GM12878 (cell line): ENCODE results near the gene PVALEF. TPM values are rescaled to one million over a fixed set of nuclear protein-coding genes. Genes with fewer than 3 reads are reported as not detected.

Experiments
- ATAC-seq: fragments of 200-7000 bp; cut with Tn5 transposase; 3 replicates; pipeline ENCODE4 v1.9.1; 2020; ENCODE audit warnings: mild to moderate bottlenecking, moderate library complexity
- BruUV-seq: library from RNA; stranded (reverse); fragments of 400-500 nt; replicated peaks from 2 replicates; lab custom pipeline; 2021; lab: Mats Ljungman, UMichigan
- CTCF ChIA-PET: fragments of 300-600 bp; sonication (Branson Sonifier 250); formaldehyde crosslinking; extraction: SDS; loops from one replicate; lab custom pipeline; 2021; ENCODE audit warnings: inconsistent platforms; lab: Yijun Ruan, JAX
- POLR2A ChIA-PET: fragments of 350-600 bp; formaldehyde crosslinking; extraction: SDS; loops from one replicate; lab custom pipeline; 2021; ENCODE audit warnings: inconsistent platforms; lab: Charles Lee
- RAD21 ChIA-PET: fragments of 300-600 bp; sonication (Branson Sonifier 250); formaldehyde crosslinking; loops from one replicate; lab custom pipeline; 2023; ENCODE audit warnings: antibody characterized with exemption; ENCODE audit not compliant: unreplicated experiment; lab: Charles Lee
- SMC1A ChIA-PET: fragments of 300-600 bp; sonication (Branson Sonifier 250); formaldehyde crosslinking; loops from one replicate; lab custom pipeline; 2023; ENCODE audit not compliant: unreplicated experiment, uncharacterized antibody; lab: Charles Lee
- DNase-seq: peaks from one replicate; pipeline ENCODE4 v3.0.0-alpha.2; 2011; ENCODE audit warnings: low read depth, low spot score
- FAIRE-seq: peaks from 3 replicates; lab custom pipeline; 2011; peaks lifted over from hg19 to GRCh38; lab: Jason Lieb, UNC
- H2AFZ ChIP-seq: 2 replicates; pipeline ENCODE4 v1.6.0; 2011; ENCODE audit warnings: low read depth, low read length, control low read depth; ENCODE audit not compliant: control insufficient read depth
- H3K27ac ChIP-seq: 2 replicates; pipeline ENCODE4 v1.5.1; 2011; ENCODE audit warnings: control low read depth; ENCODE audit not compliant: control insufficient read depth, insufficient read depth
- H3K27me3 ChIP-seq, 2 experiments: replicated peaks in 1 of 2; 2 replicates each; pipeline versions ENCODE4 v1.6.0 to v1.6.1; 2011; ENCODE audit warnings: low read length in 1 of 2; ENCODE audit not compliant: control insufficient read depth in 2 of 2, insufficient read depth in 2 of 2
- H3K36me3 ChIP-seq, 2 experiments: 2 replicates each; pipeline ENCODE4 v1.5.1; 2011; ENCODE audit warnings: low read length in 1 of 2; ENCODE audit not compliant: control insufficient read depth in 2 of 2, insufficient read depth in 2 of 2
- H3K4me1 ChIP-seq: 2 replicates; pipeline ENCODE4 v1.6.1; 2011; ENCODE audit warnings: mild to moderate bottlenecking, low read length, moderate library complexity, mixed read lengths; ENCODE audit not compliant: control insufficient read depth, insufficient read depth
- H3K4me2 ChIP-seq: 2 replicates; pipeline ENCODE4 v1.6.0; 2011; ENCODE audit warnings: control low read depth; ENCODE audit not compliant: control insufficient read depth, insufficient read depth
- H3K4me3 ChIP-seq: fragments of 200-600 bp; sonication (generic); 2 replicates; pipeline ENCODE4 v1.5.1; 2016
- H3K79me2 ChIP-seq: 2 replicates; pipeline ENCODE4 v1.6.0; 2011; ENCODE audit warnings: low read length; ENCODE audit not compliant: control insufficient read depth, insufficient read depth
- H3K9ac ChIP-seq: 2 replicates; pipeline ENCODE4 v1.8.0; 2011; ENCODE audit warnings: low read length, control low read depth, mixed read lengths; ENCODE audit not compliant: control insufficient read depth, insufficient read depth
- H3K9me3 ChIP-seq: replicated peaks from 3 replicates; pipeline ENCODE4 v1.5.1; 2011; ENCODE audit warnings: mild to moderate bottlenecking, low read length; ENCODE audit not compliant: control insufficient read depth, insufficient read depth
- H4K20me1 ChIP-seq: 2 replicates; pipeline ENCODE4 v1.6.0; 2011; ENCODE audit not compliant: control insufficient read depth, insufficient read depth
- ATF3 ChIP-seq: IDR thresholded peaks from 2 replicates; pipeline ENCODE4 v1.6.1; 2011; ENCODE audit warnings: low read depth, mild to moderate bottlenecking, low read length, moderate library complexity, borderline replicate concordance; ENCODE audit errors: extremely low read depth
- CBX3 ChIP-seq: fragments of 200-600 bp; sonication (generic); IDR thresholded peaks from 2 replicates; pipeline ENCODE4 v1.6.1; 2016; ENCODE audit warnings: low read depth, borderline replicate concordance
- EED ChIP-seq: sonication (generic); IDR thresholded peaks from 2 replicates; pipeline ENCODE4 v1.6.1; 2016; ENCODE audit warnings: antibody characterized with exemption, low read depth
- HDAC6 ChIP-seq: fragments of 200-600 bp; sonication (generic); IDR thresholded peaks from one replicate; pipeline ENCODE4 v1.8.0; 2017; ENCODE audit warnings: antibody characterized with exemption; ENCODE audit not compliant: unreplicated experiment
- MXI1 ChIP-seq: fragments of 150-350 bp; IDR thresholded peaks from 2 replicates; pipeline ENCODE4 v1.6.1; 2011; ENCODE audit warnings: low read depth, mild to moderate bottlenecking, inconsistent platforms, low read length, improper control_type of control experiment
- NKRF ChIP-seq: fragments of 450-650 bp; conservative IDR thresholded peaks from 2 replicates; pipeline ENCODE4 v1.6.1; 2017; ENCODE audit warnings: mild to moderate bottlenecking, moderate library complexity
- NR2C1 ChIP-seq: fragments of 450-650 bp; IDR thresholded peaks from 2 replicates; pipeline ENCODE4 v1.6.1; 2017; ENCODE audit warnings: antibody characterized with exemption, mild to moderate bottlenecking, moderate library complexity
- PAX5 ChIP-seq: IDR thresholded peaks from 2 replicates; pipeline ENCODE4 v1.6.1; 2011; ENCODE audit warnings: low read depth, low read length, borderline replicate concordance
- RCOR1 ChIP-seq: conservative IDR thresholded peaks from 2 replicates; pipeline ENCODE4 v1.6.1; 2012; ENCODE audit warnings: low read depth, low read length, improper control_type of control experiment
- SUZ12 ChIP-seq: fragments of 200-600 bp; sonication (generic); IDR thresholded peaks from one replicate; pipeline ENCODE4 v1.6.1; 2018; ENCODE audit warnings: antibody characterized with exemption, mild to moderate bottlenecking; ENCODE audit not compliant: unreplicated experiment
- TBL1XR1 ChIP-seq: IDR thresholded peaks from 2 replicates; pipeline ENCODE4 v1.6.1; 2012; ENCODE audit warnings: low read depth, low read length, improper control_type of control experiment
- TCF3 ChIP-seq: IDR thresholded peaks from 2 replicates; pipeline ENCODE4 v1.6.1; 2012; ENCODE audit warnings: low read depth, mild to moderate bottlenecking, low read length, borderline replicate concordance; ENCODE audit not compliant: insufficient read depth
- USF2 ChIP-seq: IDR thresholded peaks from 2 replicates; pipeline ENCODE4 v1.6.1; 2011; ENCODE audit warnings: low read depth, low read length, improper control_type of control experiment, borderline replicate concordance
- ZNF622 ChIP-seq: fragments of 450-650 bp; IDR thresholded peaks from 2 replicates; pipeline ENCODE4 v1.6.1; 2017; ENCODE audit warnings: mild to moderate bottlenecking, inconsistent platforms
- WGBS: methylation state at CpG from one replicate; pipeline ENCODE4 v1.1.6; 2016; ENCODE audit warnings: low lambda C conversion rate; ENCODE audit not compliant: insufficient replicate concordance, insufficient coverage; ENCODE audit errors: missing lambda C conversion rate; 5-methylcytosine and 5-hydroxymethylcytosine counted together
- in situ Hi-C: fragments of 300-500 bp; cut with MboI; formaldehyde crosslinking; loops from 9 replicates; pipeline ENCODE4 v1.14.3; 2018; ENCODE audit warnings: mixed read lengths
- intact Hi-C: fragments of 100-400 bp; cut with micrococcal nuclease; formaldehyde crosslinking; loops from one replicate; pipeline ENCODE4 v1.14.2; 2022; ENCODE audit not compliant: unreplicated experiment
- polyA plus RNA-seq, 11 experiments: library from polyadenylated mRNA; depleted of rRNA in 4 of 11; unstranded in 6 of 11; stranded (reverse) in 5 of 11; fragments of >200 nt; fragmentation: Nextera tagmentation in 4 of 11; fragmentation: Illumina TruSeq in 1 of 11; extraction: Ambion mirVana in 4 of 11; extraction: Trizol in 1 of 11; gene quantifications; 1 replicate in 1 of 11; 2 replicates in 10 of 11; pipeline versions ENCODE4 v1.2.1 to v1.2.3, GENCODE V29; 2011 to 2016; ENCODE audit warnings: inconsistent platforms in 2 of 11, missing spikeins in 2 of 11, low read depth in 1 of 11
- total RNA-seq, 4 experiments: library from RNA; depleted of rRNA in 3 of 4; stranded (reverse); fragments of >200 nt in 3 of 4; fragmentation: Illumina TruSeq in 1 of 4; extraction: Trizol in 1 of 4; gene quantifications; 2 replicates each; pipeline versions ENCODE4 v1.2.1 to v1.2.3, GENCODE V29; 2013 to 2021

The PVALEF gene
- total and polyA plus RNA-seq, 10 of the 15 experiments (the other 5 are each of a cell fraction or from before 2014, with no cell fraction given): not detected

GRCh38 chr17:81188491-81188840, 23.2 kb downstream of the PVALEF start:
- Histone ChIP-seq H4K20me1 (no peaks in the 10 kb centered on the region), H3K4me3 (no peak overlapping the region), H3K4me2 (no peak overlapping the region), H3K9ac (no peak overlapping the region), H3K4me1 (no peaks in the 10 kb centered on the region), H3K9me3 (no peaks in the 10 kb centered on the region), H3K79me2 (no peaks in the 10 kb centered on the region), H2AFZ (no peak overlapping the region), H3K36me3 (no peaks in the 10 kb centered on the region; a peak in 2 of 4 replicates), H3K27ac (no peak overlapping the region), H3K27me3 (no peaks in the 10 kb centered on the region)
- FAIRE-seq (no peak), DNase-seq (no peak), ATAC-seq (no peak)
- ChIA-PET POLR2A (no interaction called here), CTCF (no interaction called here), RAD21 (no interaction called here), SMC1A (no interaction called here)
- intact Hi-C loops (no loop called here), in situ Hi-C loops (no loop called here)
- BruUV-seq: no TSS peak
- TF ChIP-seq NR2C1 (no peak), PAX5 (no peak), RCOR1 (no peak), TCF3 (no peak), EED (no peak)
- WGBS: 86% methylated on average over 11 of the region's 12 CpGs

GRCh38 chr17:81189016-81189415, 23.7 kb downstream of the PVALEF start:
- no peaks in the 10 kb centered on the region for H3K27me3 ChIP-seq
- no TSS peak for BruUV-seq
- H3K4me1 ChIP-seq: peaks cover 3% of the 10 kb centered on the region; the same call in 1 of the 2 replicates
- FAIRE-seq (no peak), ATAC-seq (no peak), DNase-seq (no peak)
- no peaks in the 10 kb centered on the region for H4K20me1 ChIP-seq
- no peaks in the 10 kb centered on the region for H3K79me2 ChIP-seq
- ChIA-PET POLR2A (no interaction called here), RAD21 (no interaction called here), SMC1A (no interaction called here), CTCF (no interaction called here)
- TF ChIP-seq NKRF (no peak), MXI1 (no peak), USF2 (no peak), ZNF622 (no peak), ATF3 (no peak), TBL1XR1 (no peak), HDAC6 (no peak), CBX3 (no peak), SUZ12 (no peak)
- intact Hi-C loops (no loop called here), in situ Hi-C loops (no loop called here)
- 94% methylated on average over 7 of the region's 7 CpGs for WGBS
- H3K9ac ChIP-seq: no peak overlapping the region
- H3K9me3 ChIP-seq: no peaks in the 10 kb centered on the region
- H3K27ac ChIP-seq: no peak overlapping the region
- no peak overlapping the region for H2AFZ ChIP-seq
- H3K4me2 ChIP-seq: no peak overlapping the region
- no peak overlapping the region for H3K4me3 ChIP-seq
- H3K36me3 ChIP-seq: no peaks in the 10 kb centered on the region; a peak in 2 of 4 replicates
